Measurements from ENCODE around the gene MAT2A.
"Not testable (repeated sequence)": the region's sequence is repeated elsewhere in the genome, so short reads cannot be mapped to it uniquely, and the experiment has no call there.

Gene MAT2A

DNA sequence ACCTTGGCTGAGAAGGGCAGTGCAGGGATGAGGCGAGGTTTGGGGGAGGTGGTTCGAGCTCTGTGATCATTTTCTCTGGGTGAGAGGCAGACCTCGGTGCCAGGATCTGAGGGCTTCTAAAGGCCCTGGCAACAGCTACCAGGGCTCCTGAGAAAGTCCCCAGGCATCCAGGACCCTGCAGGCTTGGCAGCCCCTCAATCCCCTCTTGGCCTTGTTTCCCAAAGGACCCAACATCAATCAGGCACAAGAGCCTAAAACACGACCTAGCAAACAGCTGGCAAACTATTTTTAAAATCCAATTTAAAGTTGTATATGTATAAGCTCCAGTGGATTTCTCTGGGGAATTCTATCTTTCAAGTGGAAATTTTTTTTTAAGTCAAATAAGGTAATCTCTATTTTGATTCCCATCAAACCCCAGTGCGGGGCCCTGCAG lies 15.0 kb upstream of the MAT2A start:
- no peak for FAIRE-seq
- DNase-seq (ENCODE audit: insufficient read length, low spot score) = no peak

DNA sequence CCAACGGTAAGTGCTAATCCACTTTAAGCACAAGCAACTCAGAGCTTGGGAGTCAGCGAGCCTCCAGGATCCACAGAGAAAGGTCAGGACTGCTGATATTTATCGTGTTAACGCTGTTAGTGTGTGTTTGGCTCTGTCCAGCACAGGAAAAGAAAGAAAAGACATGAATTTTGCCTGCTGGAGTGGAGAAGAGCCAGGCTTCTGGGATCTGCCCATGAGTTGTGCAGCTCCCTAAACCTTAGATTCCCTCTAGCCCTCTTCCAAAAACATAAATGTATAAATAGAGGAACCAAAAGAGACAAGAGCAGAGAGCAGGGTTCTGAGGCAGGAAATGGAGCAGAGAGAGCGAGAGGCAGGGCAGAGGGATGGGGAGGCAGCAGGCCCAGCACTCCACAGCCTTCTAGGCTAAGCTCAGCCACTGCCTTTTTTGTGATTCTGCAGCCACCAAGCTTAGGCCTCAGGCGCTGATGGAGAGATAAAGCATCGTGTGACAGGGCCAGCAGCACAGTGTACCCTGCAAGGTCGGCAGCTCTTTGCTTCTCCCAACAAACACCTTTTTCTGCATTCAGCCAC lies 14.5 kb upstream of the MAT2A start:
- FAIRE-seq = no peak
- DNase-seq (ENCODE audit: insufficient read length, low spot score) = no peak

DNA sequence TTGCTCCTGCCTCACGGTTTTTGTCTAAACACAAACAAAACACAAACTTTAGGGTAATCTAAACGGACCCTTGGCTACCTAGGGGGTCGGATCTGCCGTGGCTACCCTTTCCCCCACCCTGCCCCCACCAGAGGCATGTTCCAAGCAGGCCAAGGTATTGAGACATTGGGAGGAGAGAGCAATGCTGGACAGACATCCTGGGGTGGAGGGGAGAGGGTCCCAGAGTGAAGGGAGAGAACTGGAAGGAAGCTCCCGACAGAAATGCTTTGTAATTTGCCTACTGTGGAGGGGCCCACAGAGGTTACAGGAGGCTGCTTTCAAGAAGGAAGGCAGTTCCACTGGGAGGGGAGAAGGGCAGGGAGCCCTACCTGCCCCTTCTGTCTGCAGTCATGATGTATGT lies 13.9 kb upstream of the MAT2A start:
- DNase-seq (ENCODE audit: insufficient read length, low spot score) (no peak), FAIRE-seq (no peak)

DNA sequence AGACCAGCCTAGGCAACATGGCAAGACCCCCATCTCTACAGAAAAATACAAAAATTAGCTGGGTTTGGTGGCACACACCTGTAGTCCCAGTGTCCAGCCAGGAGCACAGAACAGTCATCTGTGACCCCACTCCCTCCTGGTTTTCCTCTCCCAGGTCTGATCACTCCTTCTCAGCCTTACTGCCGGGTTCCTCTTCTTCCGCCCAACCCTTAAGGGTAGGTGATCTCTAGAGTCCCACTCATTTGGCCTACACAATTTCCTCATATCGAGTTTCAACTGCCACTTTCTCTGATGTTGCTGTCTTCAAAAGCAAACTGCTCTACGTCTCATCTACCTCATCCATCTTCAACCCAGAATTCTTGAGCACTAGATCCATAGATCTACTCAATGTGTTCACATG lies 13.4 kb upstream of the MAT2A start:
- no peak for DNase-seq (ENCODE audit: insufficient read length, low spot score)
- no peak for FAIRE-seq

DNA sequence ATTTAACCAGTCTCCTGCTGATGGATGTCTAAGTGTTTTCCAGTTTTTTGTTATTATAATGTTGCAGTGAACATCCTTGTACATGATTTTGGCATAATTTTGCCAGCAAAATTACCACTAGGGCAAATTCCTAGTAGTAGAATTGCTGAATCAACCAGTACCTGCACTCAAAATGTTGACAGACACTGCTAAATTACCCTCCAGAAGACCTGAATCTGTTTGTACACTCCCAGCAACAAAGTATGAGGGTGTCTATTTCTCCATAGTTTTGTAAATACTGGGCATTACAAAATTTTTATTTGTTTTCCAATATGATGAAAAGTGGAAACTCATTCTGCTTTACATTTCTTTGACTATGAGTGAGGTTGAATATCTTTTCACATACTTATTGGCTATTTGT lies 11.2 kb upstream of the MAT2A start:
- DNase-seq (ENCODE audit: insufficient read length, low spot score) (no peak), FAIRE-seq (no peak)

DNA sequence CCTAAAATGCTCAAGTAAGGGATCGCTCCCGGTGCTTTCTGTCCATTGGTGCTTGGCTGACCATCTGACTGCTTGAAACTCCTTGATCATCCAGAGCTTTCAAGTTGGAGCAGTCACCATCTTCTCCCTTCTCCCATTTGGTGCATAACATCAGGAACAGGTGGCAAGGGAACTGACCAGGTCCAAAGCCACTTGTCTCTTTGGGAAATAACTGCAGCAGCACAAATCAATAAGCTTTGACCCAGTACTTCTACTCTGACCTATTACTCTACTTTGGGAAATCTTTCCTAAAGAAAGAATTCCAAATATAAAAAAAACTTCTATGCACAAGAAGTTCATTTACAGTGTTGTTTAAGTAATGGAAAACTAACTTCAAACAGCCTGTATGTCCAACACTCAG lies 10.6 kb upstream of the MAT2A start:
- no peak for DNase-seq (ENCODE audit: insufficient read length, low spot score)
- FAIRE-seq = no peak

DNA sequence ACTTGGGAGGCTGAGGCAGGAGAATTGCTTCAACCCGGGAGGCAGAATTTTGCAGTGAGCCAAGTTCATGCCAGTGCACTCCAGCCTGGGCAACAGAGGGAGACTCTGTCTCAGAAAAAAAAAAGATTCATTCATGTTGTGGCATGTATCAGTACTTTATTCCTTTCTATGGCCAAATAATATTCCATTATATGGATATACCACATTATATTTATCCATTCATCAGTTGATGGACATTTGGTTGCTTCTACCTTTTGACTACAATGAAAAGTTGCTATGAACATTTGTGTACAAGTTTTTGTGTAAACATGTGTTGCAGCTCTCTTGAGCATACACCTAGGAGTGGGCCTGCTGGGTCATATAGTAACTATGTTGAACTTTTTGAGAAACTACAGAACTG lies 9.2 kb upstream of the MAT2A start:
- FAIRE-seq = no peak
- no peak for DNase-seq (ENCODE audit: insufficient read length, low spot score)

DNA sequence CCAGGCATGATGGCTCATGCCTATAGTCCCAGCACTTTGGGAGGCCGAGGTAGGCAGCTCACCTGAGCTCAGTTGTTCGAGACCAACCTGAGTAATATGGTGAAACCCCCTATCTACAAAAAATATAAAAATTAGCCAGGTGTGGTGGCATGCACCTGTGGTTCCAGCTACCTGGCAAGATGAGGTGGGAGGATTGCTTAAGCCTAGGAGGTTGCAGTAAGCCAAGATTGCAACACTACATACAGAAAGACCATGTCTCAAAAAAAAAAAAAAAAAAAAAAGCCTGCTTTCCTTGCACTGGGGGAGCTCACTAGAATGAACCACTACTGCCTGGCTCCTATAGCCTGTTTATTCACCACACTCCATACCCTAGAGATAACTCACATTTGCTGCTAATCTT lies 7.4 kb upstream of the MAT2A start:
- DNase-seq (ENCODE audit: insufficient read length, low spot score) (no peak), FAIRE-seq (no peak)

DNA sequence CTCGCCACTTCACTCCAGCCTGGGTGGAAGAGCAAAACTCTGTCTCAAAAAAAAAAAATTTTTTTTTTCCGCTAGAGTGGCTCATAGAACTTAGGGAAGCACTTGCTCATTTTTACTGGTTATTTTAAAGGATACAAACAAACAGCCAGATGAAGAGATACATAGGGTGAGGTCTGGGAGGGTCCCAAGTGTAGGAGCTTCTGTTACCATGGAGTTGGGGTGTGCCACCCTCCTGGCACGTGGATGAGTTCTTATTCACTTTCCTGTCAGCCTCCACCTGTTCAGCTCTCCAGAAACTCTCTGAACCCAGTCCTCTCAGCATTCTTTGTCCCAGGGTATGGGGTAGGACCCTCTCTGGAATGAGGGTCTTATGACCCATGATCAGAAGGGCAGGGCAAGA lies 4.9 kb upstream of the MAT2A start:
- FAIRE-seq (no peak), DNase-seq (ENCODE audit: insufficient read length, low spot score) (no peak)

DNA sequence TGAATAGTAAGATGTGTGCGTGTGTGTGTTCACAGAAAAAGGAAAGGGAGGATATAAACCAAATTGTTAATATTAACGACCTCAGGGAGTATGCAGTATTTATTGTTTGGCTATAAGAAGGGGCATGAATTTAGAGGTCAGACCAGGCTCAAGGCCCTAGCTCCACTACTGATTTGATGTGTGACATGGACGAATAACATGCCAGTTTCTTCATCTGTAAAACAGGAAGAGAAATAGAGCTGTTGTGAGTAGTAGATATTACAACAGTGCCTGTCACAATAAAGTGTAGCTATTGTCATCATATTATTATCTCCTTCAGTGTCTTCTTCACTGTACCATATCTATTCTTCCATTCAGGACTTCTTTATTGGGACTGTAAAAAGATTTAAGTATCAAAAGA lies 4.1 kb upstream of the MAT2A start:
- no peak for FAIRE-seq

DNA sequence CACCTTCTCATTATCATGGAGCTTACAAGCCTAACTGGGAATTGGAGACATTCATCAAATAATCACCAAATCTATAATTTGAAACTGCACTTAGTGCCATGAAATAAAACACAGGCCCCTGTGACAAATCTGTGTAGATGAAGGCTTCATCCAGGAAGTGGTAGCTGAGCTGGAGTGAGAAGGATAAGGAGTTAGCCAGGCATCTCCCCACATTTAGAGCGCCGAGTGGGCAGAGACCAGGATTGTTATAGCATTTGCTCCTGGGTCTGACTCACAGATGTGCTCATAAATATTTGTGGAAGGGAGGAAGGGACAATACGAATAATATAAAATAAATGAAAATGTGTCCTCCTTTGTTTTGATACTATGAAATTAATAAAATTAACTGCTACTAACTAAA lies 2.5 kb upstream of the MAT2A start:
- DNase-seq (ENCODE audit: insufficient read length, low spot score) (peak; percentile 66), FAIRE-seq (no peak)

More for the DNA sequence above, 4.1 kb upstream of the MAT2A start:
- DNase-seq (ENCODE audit: insufficient read length, low spot score) = no peak

DNA sequence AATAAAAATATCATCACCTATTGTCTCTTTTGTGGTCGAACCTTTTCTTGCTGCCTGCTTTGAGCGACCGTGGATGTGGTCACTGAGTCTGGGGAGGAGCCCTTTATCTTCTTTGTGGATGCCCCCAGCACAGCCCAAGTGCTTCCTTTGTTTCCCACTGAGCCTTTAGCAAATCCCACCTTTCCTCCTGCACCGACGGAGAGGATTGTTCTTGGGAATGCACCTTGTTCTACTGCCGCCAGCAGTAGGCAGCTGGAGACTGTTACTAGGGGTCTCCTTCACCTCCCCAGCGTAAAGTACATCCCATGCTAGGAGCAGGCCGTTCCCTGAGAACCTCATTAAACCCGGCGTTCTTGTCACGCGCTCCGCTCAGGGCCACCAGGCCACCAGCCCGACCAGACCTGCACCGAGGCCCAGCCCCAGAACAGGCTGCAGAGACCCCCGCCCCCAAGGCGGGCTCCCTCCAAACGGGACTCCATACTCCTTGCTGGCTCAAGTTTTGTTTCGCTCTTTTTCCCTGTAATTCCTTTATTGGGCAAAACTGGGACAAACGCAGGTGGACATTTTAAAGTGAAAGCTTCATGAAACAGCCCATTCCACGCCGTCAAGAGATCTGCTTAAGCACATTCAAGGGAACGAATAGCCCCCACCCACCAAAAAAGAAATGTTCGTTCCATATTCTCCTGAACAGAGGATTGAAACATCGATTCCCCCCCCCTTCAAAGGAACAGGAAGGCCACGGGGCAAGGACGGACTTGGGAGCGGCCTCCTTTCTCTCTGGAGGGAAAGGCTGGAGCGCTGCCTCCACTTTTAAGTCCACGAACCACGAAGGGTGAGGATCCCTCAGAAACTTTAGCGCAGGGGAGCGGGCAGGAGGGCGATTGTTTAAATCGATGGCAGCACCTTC lies 1.1 kb upstream of the MAT2A start:
- DNase-seq (ENCODE audit: insufficient read length, low spot score) (peak; percentile 26), FAIRE-seq (no peak)

DNA sequence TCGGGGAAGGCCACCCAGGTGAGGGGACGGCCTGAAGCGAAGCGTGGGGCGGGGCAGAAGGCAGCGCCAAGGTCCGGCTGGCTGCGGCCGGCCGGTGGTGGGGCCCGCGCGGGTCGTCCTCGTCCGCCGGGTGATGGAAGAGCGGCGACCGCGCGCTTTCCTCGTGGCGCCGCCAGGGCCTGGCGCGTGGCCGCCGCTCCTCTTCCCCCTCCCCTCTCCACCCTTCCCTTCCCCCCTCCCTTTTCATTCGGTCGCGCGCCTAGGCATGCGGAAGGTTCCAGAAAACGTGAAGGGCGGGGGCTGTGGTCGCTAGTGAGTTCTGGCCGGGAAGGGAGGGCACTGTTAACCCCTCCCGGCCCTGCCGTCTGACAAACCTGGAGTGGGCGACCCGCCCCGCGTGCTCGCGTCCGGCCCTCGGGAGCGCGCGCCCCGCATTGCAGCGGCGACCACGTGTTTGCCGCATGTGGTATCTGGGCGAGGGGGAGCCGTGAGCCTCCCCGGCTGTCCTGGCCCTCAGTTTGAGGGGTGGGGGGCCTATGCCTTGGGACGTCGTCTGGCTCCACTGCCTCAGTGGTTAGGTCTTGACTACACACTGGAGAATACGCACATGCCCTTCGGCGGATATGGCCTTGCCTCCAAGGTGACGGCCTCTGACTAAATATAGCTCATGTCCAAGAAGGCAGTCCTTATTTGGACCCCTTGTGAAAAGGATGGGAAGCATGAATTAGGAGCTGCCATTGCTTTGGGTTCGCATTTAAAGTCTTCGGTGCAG lies 579 bp downstream of the MAT2A start:
- FAIRE-seq (peak; percentile 13), DNase-seq (ENCODE audit: insufficient read length, low spot score) (no peak)

DNA sequence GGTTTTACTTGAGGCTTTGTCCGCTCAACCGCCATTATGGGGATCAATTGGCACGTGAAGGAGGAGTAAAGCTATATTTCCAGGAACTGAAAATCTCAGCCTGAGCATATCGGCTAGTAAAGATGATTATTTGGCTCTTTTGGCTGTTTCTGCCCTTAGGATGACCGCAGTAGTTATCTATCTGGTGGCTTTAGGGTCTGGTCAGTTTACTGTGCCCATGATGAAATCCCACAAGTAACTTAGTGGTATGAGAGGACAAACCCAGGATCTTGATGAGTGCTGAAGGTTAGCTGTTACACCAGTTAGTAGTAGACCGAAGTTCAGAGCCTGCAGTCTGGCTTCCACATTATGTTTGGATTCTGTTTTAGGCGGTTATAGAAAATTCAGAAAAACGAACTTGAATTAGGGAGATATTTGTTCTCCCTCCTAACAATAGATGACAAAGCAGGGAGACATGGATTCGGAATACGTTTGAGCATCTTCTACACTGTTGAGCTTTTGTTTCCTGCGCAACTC lies 1.2 kb downstream of the MAT2A start:
- DNase-seq (ENCODE audit: insufficient read length, low spot score) (no peak), FAIRE-seq (no peak)

DNA sequence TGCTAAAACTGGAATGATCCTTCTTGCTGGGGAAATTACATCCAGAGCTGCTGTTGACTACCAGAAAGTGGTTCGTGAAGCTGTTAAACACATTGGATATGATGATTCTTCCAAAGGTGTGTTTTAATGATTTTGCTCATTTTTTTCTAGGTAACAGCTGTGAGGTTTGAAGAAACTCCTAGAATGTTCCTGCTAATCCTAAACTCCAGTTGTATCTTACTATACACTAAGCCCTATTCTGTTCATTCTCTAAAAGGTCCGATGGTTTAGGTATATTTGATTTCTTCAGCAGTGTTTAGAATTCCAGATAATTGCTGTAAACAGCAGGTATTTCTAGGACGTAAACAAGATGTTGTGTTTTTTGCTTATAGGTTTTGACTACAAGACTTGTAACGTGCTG lies 2.3 kb downstream of the MAT2A start:
- DNase-seq (ENCODE audit: insufficient read length, low spot score) = no peak
- FAIRE-seq = no peak

DNA sequence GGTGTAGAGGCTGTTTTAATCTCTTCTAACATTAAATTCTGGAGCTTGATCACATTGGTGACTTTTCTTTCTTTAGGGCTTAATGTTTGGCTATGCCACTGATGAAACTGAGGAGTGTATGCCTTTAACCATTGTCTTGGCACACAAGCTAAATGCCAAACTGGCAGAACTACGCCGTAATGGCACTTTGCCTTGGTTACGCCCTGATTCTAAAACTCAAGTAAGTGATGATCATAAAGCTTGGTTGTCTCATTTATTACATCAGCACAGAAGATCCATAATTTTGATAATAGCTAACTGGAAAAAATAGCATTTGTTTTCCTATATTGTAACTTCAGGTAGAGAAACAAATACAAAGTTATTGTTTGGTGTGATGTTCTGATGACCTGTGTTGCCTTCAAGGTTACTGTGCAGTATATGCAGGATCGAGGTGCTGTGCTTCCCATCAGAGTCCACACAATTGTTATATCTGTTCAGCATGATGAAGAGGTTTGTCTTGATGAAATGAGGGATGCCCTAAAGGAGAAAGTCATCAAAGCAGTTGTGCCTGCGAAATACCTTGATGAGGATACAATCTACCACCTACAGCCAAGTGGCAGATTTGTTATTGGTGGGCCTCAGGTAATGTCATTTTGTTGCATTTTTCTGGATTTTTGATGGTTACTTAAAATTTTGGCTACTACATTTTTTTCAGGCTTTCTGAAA lies 2.9 kb downstream of the MAT2A start:
- DNase-seq (ENCODE audit: insufficient read length, low spot score) = no peak
- FAIRE-seq = no peak

DNA sequence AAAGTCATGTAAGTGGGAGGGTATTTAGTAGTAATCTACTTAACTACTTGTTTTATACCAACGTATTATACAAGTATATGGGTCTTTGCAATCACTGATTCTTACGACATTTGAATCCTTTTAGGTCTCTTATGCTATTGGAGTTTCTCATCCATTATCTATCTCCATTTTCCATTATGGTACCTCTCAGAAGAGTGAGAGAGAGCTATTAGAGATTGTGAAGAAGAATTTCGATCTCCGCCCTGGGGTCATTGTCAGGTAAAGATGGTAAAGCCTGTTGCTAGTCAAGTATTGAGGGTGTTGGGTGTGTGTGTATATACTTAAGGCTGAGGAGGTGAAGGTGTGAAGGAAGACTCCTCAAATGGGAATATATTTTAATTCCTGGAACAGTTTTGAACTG lies 3.8 kb downstream of the MAT2A start:
- FAIRE-seq = no peak
- no peak for DNase-seq (ENCODE audit: insufficient read length, low spot score)

DNA sequence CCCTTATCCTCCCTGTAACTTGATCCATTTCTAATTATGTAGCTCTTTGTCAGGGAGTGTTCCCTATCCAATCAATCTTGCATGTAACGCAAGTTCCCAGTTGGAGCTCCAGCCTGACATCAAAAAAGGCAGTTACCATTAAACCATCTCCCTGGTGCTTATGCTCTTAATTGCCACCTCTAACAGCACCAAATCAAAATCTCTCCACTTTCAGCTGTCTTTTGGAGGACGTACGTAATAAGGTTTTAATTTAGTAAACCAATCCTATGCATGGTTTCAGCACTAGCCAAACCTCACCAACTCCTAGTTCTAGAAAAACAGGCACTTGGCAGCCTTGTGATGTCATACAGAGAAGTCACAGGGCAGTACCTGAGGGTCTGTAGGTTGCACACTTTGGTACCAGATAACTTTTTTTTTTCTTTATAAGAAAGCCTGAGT lies 5.3 kb downstream of the MAT2A start:
- DNase-seq (ENCODE audit: insufficient read length, low spot score); FAIRE-seq: not testable (repeated sequence)

DNA sequence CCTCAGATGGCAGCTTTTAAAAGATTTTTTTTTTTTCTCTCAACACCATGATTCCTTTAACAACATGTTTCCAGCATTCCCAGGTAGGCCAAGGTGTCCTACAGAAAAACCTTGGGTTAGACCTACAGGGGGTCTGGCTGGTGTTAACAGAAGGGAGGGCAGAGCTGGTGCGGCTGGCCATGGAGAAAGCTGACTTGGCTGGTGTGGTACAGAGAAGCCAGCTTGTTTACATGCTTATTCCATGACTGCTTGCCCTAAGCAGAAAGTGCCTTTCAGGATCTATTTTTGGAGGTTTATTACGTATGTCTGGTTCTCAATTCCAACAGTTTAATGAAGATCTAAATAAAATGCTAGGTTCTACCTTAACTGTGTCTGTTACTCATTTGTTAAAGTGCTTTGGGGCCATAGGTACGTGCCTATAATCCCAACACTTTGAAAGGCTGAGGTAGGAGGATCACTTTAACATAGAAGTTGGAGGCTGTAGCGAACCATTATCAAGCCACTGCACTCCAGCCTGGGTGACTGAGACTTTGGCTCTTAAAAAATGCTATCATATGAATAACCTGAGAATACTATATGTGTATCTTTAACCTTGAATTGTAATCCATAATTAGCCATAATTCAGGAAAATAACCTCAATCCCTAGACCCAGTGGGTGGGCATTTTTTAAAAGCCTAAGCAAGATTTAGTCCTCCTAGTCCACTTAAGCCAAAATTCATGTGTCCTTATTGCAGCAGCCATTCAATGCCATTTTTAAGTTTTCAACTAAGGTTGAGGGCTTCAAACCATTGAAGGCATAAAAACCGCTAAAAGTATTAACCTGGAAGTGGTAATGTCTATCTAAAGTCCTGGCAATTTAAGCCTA lies 6.2 kb downstream of the MAT2A start:
- DNase-seq (ENCODE audit: insufficient read length, low spot score); FAIRE-seq: not testable (repeated sequence)

DNA sequence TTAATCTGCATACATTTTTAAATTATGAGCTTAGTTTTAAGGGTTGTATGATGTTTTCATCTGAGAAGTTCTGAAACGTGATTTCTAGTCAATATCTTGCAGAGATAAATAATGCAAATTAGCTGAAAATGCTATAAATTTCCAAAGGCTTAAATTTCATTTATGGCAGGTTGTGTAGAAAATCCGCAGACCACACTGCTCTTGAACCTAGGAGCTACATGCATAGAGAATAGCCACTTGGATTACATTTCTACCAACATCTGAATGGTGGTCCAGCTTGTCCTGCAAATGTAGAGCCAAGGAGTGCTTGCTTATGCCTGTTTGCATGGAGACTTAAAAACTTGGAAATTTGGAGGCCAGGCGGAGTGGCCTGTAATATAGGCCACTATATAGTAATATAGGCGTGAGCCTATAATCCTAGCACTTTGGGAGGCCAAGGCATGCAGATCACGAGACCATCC lies 6.8 kb downstream of the MAT2A start:
- FAIRE-seq (no peak), DNase-seq (ENCODE audit: insufficient read length, low spot score) (no peak)
